ENCODE measurements around the gene ANKS1A.

Gene ANKS1A

GRCh38 chr6:34961574-34961973 lies 72.5 kb downstream of the ANKS1A start:
- TF ChIP-seq EP300 (IDR thresholded peaks at IDR 0.05; ENCODE audit: borderline replicate concordance) (no peak), CREB1 (IDR thresholded peaks at IDR 0.05; ENCODE audit: low read depth) (no peak), NFIC (IDR thresholded peaks at IDR 0.05) (no peak), ZBTB7A (IDR thresholded peaks at IDR 0.05; ENCODE audit: low read depth) (no peak), MAX (IDR thresholded peaks at IDR 0.05) (no peak), FOXM1 (IDR thresholded peaks at IDR 0.05; ENCODE audit: borderline replicate concordance, low read depth) (no peak), EGR1 (IDR thresholded peaks at IDR 0.05) (no peak), TAF1 (IDR thresholded peaks at IDR 0.05; ENCODE audit: low read depth) (no peak), TCF12 (IDR thresholded peaks at IDR 0.05; ENCODE audit: low read depth) (no peak)
- TF ChIP-seq, protein P1, sequence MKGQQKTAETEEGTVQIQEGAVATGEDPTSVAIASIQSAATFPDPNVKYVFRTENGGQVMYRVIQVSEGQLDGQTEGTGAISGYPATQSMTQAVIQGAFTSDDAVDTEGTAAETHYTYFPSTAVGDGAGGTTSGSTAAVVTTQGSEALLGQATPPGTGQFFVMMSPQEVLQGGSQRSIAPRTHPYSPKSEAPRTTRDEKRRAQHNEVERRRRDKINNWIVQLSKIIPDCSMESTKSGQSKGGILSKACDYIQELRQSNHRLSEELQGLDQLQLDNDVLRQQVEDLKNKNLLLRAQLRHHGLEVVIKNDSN (IDR thresholded peaks at IDR 0.05), result no peak

DNA sequence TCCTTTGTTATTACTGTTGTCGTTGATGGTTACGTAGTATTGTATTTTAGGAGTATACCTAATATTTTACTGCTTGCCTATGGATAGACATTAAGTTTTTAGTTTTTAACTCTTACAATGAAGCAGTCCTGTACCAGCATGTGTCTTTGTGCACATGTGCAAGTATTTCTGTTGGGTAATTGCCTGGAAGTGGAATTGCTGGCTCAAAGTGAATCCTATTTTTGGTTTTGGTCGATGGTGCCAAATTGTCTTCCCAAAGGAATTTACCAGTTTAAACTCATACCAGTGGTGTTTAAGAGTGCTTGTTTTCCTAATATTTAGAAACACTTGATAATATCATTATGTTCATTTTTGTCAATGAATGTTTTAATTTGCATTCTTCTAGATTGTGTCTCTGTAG lies 75.5 kb downstream of the ANKS1A start:
- TF ChIP-seq, protein P1 (IDR thresholded peaks at IDR 0.05), result no peak
- TF ChIP-seq TCF12 (IDR thresholded peaks at IDR 0.05; ENCODE audit: low read depth) (no peak), CREB1 (IDR thresholded peaks at IDR 0.05; ENCODE audit: low read depth) (no peak), CEBPB (IDR thresholded peaks at IDR 0.05) (no peak)

- TF ChIP-seq TAF1 (IDR thresholded peaks at IDR 0.05; ENCODE audit: low read depth), result no peak
- TF ChIP-seq TEAD4 (IDR thresholded peaks at IDR 0.05), result no peak
- TF ChIP-seq ZBTB7A (IDR thresholded peaks at IDR 0.05; ENCODE audit: low read depth), result no peak
- no peak for TF ChIP-seq EP300 (IDR thresholded peaks at IDR 0.05; ENCODE audit: borderline replicate concordance)
- no peak for TF ChIP-seq FOXM1 (IDR thresholded peaks at IDR 0.05; ENCODE audit: borderline replicate concordance, low read depth)
- no peak for TF ChIP-seq MAX (IDR thresholded peaks at IDR 0.05)
- TF ChIP-seq, protein P1 (IDR thresholded peaks at IDR 0.05), result no peak
- TF ChIP-seq TCF12 (IDR thresholded peaks at IDR 0.05; ENCODE audit: low read depth), result no peak
- TF ChIP-seq REST (IDR thresholded peaks at IDR 0.05; ENCODE audit: low read depth), result no peak
- TF ChIP-seq YY1 (IDR thresholded peaks at IDR 0.05; ENCODE audit: low read depth), result no peak
- TF ChIP-seq NFIC (IDR thresholded peaks at IDR 0.05), result no peak
- TF ChIP-seq EGR1 (IDR thresholded peaks at IDR 0.05), result no peak
- no peak for TF ChIP-seq CEBPB (IDR thresholded peaks at IDR 0.05)
These were observed 78.4 kb downstream of the ANKS1A start for GRCh38 chr6:34967461-34967860.

DNA sequence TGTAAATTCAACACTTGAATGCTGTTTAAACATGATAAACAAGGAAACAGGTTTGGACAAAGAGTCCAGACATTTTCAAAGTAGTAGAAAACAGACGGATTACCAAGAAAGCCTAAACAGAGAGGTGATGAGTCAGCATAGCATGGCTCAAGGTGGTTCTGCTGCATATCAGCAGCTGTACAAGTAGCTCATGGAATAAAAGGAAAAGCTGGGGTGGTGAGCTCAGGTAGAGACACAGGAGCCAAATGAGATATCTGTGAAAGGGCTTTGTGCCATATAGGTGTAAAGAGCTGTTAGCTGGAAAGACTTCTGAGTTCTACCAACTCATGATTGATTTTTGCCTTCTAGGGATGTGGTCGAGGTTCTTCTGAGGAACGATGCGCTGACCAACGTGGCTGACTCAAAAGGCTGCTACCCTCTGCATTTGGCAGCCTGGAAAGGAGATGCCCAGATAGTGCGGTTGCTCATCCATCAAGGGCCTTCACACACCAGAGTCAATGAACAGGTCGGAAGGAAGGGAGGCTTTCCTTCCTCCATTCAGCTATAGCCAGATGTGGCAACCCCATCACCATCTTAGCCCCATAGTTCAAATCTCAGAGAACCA lies 80.7 kb downstream of the ANKS1A start:
- TF ChIP-seq REST (IDR thresholded peaks at IDR 0.05; ENCODE audit: low read depth), result no peak
- TF ChIP-seq TCF12 (IDR thresholded peaks at IDR 0.05; ENCODE audit: low read depth), result no peak
- TF ChIP-seq YY1 (IDR thresholded peaks at IDR 0.05; ENCODE audit: low read depth), result no peak
- no peak for TF ChIP-seq MAX (IDR thresholded peaks at IDR 0.05)
- TF ChIP-seq EP300 (IDR thresholded peaks at IDR 0.05; ENCODE audit: borderline replicate concordance), result no peak
- TF ChIP-seq, protein P1 (IDR thresholded peaks at IDR 0.05), result no peak
- TF ChIP-seq TAF1 (IDR thresholded peaks at IDR 0.05; ENCODE audit: low read depth), result no peak
- no peak for TF ChIP-seq ZBTB7A (IDR thresholded peaks at IDR 0.05; ENCODE audit: low read depth)
- TF ChIP-seq NFIC (IDR thresholded peaks at IDR 0.05), result no peak
- no peak for TF ChIP-seq CEBPB (IDR thresholded peaks at IDR 0.05)
- no peak for TF ChIP-seq FOXM1 (IDR thresholded peaks at IDR 0.05; ENCODE audit: borderline replicate concordance, low read depth)
- no peak for TF ChIP-seq TEAD4 (IDR thresholded peaks at IDR 0.05)
- no peak for TF ChIP-seq EGR1 (IDR thresholded peaks at IDR 0.05)
- no peak for TF ChIP-seq CREB1 (IDR thresholded peaks at IDR 0.05; ENCODE audit: low read depth)
- TF ChIP-seq RAD21 (IDR thresholded peaks at IDR 0.05; ENCODE audit: low read depth), result no peak

DNA sequence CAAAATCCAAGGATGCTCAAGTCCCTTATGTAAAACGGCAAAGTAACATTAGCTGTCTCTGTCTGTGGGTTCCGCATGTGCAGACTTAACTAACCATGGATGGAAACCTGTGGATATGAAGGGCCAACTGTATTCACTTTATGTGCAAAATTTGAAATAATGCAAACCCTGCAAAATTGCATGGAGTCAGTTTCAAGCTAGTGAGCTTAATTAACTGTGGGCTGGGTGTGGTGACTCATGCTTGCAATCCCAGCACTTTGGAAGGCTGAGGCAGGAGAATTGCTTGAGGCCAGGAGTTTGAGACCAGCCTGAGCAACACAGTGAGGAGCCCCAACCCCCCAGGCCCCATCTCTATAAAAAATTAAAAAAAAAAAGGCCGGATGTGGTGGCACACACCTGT lies 81.4 kb downstream of the ANKS1A start:
- TF ChIP-seq NFIC (IDR thresholded peaks at IDR 0.05) (no peak), MAX (IDR thresholded peaks at IDR 0.05) (no peak), CREB1 (IDR thresholded peaks at IDR 0.05; ENCODE audit: low read depth) (no peak)
